NCI-H1048 (cell line): ENCODE measurements around the gene LRBA.
"Not testable (repeated sequence)": the region's sequence is repeated elsewhere in the genome, so short reads cannot be mapped to it uniquely, and the experiment has no call there.

Source experiments
- DNase-seq: peaks from one replicate; lab custom pipeline; 2025; lab: John Stamatoyannopoulos, UW

The LRBA gene

DNA sequence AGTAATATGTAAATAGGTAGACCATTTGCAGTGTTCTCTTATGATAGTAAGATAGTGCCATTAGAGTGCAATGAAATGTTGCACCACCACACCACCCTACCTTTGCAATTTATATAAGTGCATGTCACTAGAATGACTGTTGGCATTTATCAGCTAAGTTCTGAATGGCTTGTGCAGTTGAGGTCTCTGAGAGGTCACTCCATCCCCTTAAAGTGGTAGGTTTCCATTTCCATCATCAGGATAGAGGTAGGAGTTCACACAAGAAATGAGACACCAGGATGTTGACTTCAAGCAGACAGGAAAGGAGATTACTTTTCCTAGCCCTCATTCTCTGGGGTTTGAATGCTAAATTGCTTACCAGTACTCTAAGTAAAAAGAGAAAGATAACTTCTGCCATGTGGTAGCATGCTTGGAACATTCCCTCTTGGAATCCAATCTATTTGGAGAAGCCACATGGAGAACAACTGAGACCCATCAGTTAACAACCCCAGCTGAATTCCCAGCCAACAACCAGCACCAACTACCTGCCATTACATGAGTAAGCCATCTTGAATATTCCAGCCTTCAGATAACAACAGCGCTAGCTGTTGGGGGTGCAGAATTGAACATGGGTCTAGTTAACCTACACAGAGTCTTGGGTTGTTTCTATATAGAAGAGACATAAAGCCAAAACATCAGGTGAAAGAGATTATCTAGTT is 6.7 kb upstream of the LRBA start:
- DNase-seq = no peak

- DNase-seq = peak; percentile 54
Observed at GRCh38 chr4:151015459-151016347, 619 bp upstream of the LRBA start.

- DNase-seq = no peak
Observed at GRCh38 chr4:151013944-151014343, 1.1 kb downstream of the LRBA start.

DNA sequence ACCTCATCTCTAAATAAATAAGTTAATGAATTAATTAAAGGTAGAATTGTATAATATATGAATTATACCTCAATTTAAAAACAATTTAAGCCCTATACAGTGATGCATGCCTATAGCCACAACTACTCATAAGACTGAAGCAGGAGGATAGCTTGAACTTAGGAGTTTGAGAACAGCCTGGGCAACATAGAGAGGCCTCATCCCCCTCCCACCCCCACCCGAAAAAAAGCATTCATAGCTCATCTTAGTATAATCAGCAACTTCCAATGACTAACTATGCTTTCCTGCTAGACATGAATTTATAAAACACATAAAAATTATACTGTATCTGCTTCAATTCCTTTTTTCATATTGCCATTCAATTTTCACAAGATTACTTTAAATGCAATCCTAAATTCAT is 1.6 kb downstream of the LRBA start:
- DNase-seq = no peak

- DNase-seq = no peak
Observed at GRCh38 chr4:151012820-151013219, 2.3 kb downstream of the LRBA start.

GRCh38 chr4:151012376-151012775 is 2.7 kb downstream of the LRBA start:
- no peak for DNase-seq

DNA sequence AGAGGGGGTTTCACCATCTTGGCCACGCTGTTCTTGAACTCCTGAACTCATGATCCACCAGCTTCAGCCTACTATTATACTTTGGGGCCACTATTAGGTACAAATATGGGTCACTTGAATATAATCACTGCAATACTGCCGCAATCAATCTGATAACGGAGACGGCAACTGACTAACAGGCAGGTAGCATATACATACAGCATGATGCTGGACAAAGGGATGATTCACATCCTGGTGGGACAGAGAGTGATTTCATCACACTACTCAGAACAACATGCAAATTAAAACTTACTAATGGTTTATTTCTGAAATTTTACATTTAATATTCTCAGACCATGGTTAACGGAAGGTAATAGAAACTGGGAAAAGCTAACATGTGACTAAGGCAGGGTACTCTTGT is 10.9 kb downstream of the LRBA start:
- DNase-seq = no peak

GRCh38 chr4:151000747-151001429 is 14.2 kb downstream of the LRBA start:
- no peak for DNase-seq

- no peak for DNase-seq
Observed at GRCh38 chr4:150999086-150999485, 16.0 kb downstream of the LRBA start.

DNA sequence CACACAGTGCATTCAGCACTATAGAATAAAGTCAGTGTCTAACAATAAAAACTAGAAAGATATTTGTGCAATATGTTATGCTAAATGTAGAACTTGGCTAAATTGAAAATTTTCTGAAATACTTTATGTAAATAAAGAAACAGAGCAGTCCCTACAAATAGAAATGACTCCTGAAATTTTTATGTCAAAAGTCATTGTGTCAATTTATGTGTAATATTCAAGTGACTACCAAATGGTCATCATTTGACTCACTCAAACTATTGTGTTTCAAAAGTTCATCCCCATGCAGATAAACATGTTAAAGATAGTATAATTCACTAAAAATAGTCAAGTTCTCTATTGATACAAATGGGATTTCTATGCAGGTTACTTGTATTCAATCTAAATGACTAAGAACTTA is 17.9 kb downstream of the LRBA start:
- DNase-seq = no peak

DNA sequence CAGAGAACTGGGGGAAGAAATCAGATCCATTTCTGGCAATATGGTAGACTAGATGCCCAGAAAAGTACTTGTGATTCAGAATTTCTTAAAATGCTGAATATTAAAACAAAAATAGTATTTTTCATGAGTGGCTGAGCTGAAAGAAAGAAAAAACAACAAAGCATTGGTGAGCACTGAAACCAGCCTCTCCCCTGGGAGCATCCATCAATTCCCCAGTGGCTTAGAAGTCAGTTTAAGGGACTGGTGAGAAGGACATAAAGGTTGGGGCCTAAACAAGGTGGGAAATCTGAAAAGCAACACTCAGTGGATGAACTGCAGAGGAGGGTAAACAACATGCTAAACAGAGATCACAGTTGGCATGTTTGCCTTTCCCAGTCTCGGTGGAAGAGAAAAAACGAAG is 20.4 kb downstream of the LRBA start:
- no peak for DNase-seq

- DNase-seq = not testable (repeated sequence)
Observed at GRCh38 chr4:150993577-150993976, 21.5 kb downstream of the LRBA start.

- DNase-seq = no peak
Observed at GRCh38 chr4:150990993-150991392, 24.1 kb downstream of the LRBA start.

GRCh38 chr4:150990250-150990649 is 24.8 kb downstream of the LRBA start:
- no peak for DNase-seq

DNA sequence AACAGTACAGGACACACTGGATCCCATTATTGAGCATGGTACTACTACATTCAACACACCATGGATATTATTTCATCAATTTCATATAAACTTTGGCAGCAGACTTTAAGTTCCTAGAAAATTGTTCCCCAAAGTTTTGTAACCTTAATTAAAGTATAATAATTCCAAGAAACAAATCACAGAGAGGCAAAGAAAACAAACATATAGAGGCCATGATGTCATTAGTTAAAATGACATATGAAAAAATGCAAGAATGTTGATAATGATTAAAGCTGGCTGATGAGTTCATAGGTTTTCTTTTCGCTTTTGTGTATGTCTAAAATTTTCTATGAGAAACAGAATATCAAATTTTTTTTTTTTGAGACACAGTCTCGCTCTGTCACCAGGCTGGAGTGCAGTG is 26.8 kb downstream of the LRBA start:
- no peak for DNase-seq

DNA sequence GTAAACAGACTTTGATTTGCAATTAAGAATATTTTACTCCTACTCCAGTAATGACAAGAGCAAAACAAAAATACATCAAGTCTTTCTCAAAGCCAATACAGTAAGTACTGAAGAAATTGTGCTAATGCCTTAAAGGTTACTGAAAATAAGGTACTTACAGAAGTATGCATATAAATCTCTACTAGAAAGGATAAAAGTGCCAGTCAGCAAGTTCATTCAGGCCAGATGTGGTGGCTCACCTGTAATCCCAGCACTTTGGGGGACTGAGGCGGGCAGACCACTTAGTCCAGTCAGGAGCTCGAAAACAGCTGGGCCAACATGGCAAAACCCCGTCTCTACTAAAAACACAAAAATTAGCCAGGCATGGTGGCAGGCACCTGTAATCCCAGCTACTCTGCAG is 27.9 kb downstream of the LRBA start:
- no peak for DNase-seq

- no peak for DNase-seq
Observed at GRCh38 chr4:150986085-150986484, 29.0 kb downstream of the LRBA start.

DNA sequence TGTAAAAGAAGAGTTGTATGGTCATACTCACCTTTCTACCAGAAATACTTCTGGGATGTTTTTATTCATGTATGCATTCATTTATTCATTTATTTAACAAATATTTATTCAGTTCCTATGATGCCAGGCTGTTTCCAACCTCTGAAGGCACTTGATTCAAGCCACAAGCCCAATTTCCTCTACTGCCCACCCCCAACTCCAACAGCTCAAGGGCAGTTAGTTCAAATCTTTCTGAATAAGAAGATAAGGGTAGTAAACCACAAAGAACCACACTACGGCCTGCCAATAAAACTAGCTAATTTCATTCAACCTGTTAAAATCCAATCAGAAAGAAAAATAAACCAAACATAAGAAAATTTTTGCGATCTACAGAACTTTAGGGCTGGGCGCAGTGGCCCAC is 31.2 kb downstream of the LRBA start:
- no peak for DNase-seq

DNA sequence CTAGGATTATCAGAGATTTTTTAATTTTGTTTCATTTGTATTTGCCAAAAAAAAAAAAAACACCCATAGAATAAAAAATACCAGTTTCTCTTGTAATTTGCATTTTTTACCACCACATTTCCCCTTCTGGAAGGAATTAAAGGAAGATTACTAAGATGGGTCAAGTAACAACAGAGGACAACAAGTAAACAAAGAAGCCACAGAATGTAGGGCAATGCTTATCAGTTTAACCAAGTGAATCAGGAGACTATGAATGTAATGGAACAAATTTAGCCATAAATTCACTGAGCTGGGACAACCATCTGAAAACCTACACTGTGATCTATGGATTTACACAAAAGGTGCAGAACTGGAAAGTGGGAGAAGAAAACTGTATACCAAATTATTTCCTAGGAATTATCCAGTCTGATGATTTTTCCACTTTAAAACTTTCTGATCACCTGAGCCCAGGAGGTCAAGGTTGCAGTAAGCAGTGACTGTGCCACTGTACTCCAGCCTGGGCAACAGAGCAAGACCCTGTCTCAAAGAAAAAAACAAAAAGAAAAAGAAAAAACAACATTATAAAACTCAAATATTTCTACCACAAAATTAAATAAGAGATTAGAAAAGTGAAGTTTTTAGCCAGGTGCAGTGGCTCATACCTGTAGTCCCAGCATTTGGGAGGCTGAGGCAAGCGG is 32.4 kb downstream of the LRBA start:
- no peak for DNase-seq

- no peak for DNase-seq
Observed at GRCh38 chr4:150978738-150979575, 36.1 kb downstream of the LRBA start.

GRCh38 chr4:150976478-150977118 is 38.5 kb downstream of the LRBA start:
- DNase-seq = no peak
